HG03354 (cell line): ENCODE results near the gene OR1D5.
"Not testable (repeated sequence)": the region's sequence is repeated elsewhere in the genome, so short reads cannot be mapped to it uniquely, and the experiment has no call there.

Experiments
- ATAC-seq: cut with Tn5 transposase; IDR thresholded peaks from one replicate; pipeline ENCODE4 v1.9.1; 2021; ENCODE audit warnings: mild to moderate bottlenecking; ENCODE audit not compliant: unreplicated experiment, poor library complexity, severe bottlenecking

The OR1D5 gene

GRCh38 chr17:3033248-3033640 lies 30.2 kb downstream of the OR1D5 start:
- no peak for ATAC-seq

DNA sequence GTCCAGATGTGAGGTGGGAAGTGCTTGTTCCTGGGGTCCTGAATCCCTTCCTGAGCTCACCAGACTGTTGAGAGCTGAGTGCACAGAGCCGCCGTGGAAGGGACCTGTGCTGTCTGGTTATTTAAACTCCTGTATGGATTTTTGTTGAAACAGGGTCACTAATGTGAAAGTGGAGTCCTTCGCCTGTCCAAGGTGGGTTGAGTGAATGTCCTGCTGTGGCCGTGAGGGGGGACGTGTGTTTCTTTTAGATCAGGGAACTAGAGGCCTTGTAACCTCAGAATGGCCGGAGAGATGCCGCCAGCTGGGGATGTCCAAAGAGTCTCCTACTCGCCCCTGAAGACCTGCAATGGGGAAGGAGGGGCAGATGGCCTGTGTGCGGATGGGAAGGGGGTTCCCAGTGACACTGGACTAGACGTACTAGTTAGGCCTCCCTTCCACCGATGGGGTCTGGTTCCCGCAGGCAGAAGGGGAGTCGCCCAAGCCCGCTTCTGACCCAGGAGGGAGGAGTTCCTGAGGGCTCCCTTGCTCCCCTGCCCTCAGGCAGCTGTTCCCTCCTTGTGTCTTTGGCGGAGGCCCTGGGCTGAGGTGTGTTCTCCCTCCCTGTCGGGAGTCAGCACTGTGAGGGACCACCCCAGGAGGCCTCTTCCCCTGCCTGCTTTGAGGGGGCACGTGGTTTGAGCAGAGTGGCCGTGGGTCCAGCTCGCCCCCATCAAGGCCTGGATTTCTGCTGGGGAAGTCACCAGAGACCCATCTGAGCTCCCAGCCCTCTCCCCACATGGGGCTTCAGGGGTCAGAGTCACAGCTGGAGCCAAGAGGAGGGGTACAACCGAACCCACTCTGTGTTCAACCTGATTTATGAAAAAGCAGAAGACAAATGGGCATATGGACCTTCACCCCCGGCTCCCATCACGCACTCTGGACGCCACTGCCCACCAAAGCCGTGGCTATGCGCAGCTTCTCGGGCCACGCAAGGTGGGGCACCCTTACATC lies 30.9 kb downstream of the OR1D5 start:
- no peak for ATAC-seq

DNA sequence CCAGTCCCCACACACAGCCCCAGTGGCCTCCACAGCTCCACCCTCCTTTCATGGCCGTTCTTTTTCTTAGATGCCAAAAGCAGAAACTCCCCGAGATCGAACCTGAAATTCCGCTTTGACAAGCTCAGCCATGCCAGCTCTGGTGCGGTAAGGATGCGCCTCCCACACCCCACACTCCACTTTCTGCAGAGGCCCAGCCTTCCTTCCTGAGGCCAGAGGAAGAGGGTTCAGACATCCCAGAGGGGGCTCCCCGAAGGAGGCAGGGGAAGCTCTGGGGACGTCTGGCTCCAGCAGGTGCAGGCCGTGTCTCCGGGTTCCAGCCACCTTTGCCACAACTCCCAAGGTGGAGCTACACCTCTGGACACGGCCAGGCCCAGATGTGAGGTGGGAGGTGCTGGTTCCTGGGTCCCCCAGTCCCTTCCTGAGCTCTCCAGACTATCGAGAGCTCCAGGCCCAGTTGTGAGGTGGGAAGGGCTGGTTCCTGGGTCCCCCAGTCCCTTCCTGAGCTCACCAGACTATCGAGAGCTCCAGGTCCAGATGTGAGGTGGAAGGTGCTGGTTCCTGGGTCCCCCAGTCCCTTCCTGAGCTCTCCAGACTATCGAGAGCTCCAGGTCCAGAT lies 32.4 kb downstream of the OR1D5 start:
- ATAC-seq: not testable (repeated sequence)

- ATAC-seq: no peak
Measured at GRCh38 chr17:3030096-3030495, 33.3 kb downstream of the OR1D5 start.

DNA sequence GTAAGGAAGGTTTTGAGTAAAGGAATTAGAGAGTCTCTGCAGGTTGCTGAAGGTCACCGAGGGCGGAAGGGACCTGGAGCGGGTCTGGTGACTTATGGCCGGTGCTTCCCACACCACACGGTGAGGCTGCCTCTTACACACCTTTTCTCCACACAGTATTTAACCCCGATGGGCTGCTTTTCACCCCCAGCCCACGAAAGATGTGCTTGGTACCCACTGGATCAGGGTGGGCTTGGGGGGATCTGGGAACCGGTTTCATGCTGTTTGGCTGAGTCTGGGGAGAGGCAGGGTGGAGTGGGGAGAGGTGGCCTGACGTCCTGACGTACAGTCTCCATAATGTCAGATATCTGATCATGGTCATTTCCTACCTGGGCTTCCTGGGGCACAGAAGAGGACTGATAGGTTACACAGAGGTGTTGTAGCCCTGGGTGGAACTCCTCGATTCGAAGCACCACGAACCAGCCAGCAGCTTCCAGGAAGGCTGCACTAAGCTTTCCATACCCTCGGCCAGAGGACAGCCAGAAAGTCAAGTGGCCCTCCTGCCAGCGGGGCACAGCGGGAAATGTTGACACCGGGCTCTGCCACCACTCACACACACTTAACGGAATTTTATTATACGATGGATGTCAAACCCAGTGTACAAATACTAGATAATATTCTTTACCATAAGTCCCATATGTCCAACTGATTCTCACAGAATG lies 34.0 kb downstream of the OR1D5 start:
- ATAC-seq: no peak

DNA sequence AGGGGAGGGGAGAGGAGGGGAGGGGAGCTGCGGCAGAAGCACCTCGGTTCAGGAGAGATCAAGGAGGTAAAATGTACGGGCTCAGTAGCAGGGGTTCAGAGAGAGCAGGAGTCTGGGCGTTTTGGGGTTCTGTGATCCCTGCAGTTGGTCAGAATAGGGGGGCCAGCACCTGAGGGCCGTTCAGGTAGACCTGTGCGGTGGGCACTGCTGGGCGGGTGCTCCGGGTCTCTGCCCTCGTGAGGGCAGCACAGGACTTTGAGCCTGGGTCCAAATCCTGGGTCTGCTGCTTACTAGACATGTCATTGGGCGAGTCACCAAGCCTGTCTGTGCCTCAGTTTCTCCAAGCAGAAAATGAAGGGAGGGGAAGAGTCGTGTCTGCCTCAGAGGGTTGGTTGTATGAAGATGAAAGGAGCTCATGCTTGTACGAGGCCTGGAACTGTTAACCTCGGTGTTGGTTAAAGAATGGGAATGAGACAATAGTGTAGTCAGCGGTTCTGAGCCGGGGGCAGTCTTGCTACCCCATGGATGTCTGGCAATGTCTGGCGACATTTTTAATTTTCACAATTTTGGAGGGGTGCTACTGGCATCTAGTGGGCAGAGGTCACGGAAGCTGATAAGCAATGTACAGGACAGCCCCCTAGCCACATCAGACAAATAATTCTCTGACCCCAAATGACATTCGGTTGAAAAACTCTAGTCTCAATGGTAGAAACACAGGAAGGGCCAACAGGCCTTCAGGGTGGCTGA lies 35.4 kb downstream of the OR1D5 start:
- ATAC-seq: no peak

DNA sequence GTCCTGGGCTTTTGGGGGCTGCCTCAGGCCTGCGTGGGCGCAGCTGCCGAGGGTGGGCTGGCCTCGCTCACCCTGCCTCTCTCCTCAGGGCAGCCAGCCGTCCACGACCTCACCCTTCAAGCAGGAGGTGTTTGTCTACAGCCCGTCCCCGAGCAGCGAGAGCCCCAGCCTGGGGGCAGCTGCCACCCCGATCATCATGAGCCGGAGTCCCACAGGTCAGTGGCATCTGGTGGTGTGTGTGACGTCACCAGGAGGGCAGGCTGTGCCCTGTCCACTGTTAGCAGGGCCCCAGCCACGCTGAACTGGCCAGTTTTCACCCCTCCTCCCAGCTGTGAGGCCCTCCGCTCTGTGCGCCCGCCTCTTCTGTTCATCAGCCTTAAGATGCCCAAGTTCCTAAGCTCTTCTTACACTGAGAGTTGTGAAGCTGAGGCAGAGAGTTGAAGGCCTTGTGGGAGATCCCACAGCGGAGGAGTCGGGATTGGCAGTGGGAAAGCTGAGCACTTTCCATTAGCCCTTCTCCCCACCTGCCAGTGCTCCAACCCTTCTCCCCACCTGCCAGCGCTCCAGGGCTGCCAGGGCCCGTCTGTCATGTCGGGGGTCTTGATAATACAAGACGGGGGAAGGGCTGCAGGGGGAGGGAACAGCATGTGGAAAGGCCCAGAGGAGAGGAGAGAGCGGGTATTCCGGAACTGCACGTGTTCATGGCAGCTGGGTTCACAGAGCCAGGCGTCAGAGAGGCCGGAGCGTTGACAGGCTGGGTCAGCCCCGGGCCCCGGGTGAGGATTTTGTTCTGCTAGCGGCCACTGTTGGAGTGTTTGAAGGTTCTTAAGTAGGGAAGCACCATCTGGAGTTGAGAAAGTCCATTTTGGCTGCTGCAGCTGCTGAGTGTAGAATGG lies 36.3 kb downstream of the OR1D5 start:
- ATAC-seq: no peak

GRCh38 chr17:3026125-3026855 lies 37.1 kb downstream of the OR1D5 start:
- ATAC-seq: no peak

- no peak for ATAC-seq
Measured at GRCh38 chr17:3025421-3026124, 37.8 kb downstream of the OR1D5 start.

- ATAC-seq: no peak
Measured at GRCh38 chr17:3024346-3024745, 39.1 kb downstream of the OR1D5 start.

DNA sequence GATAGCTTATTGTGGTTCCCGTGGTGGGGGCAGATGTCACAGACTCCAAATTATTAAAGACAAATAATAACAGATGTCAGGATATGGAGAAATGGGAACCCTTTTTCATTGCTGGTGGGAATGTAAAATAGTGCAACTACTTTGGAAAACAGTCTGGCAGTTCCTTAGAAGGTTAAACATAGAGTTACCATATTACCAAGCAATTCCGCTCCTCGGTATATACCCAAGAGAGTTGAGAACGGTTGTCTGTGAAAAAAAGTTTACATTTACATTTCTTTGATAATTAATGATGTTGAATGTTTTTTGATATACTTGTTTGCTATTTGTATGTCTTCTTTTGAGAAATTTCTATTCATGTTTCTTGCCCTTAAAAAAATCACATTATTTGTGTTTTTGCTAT lies 41.2 kb downstream of the OR1D5 start:
- ATAC-seq: no peak

DNA sequence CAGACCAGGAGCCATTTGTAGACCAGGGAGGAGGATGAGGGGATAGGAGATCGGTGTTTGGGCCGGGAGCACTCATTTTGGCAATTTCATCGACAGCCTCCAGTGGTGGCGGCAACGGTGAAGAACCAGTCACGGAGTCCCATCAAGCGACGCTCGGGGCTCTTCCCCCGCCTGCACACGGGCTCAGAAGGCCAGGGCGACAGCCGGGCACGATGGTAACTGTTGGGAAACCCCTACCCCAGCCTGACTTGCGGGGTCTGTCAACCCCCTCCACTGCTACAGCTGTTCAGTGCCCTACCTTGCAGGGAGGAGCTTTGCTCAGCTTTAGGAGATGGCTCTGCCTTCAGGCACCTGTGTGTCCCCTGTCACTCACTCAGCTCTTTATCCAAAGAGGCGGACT lies 43.0 kb downstream of the OR1D5 start:
- ATAC-seq: no peak

DNA sequence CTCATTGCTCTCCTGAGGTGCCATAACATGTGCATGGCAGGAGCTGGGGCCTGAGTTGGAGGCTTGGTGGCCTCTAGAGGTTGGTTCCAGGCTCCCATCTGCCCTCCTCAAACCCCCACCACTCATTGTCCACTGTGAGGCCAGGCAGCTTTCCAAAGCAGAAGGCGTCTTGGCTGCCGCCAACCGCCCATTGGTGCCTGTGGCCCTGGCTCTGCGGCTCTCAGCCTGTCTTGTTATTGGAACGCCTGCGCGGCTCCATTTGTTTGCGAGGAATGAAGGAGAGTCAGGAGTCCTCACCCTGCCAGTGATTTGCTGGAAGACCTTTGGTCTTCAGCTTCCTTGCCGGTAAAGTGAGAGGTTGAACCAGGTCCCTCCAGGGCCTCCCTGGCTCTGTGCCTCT lies 43.6 kb downstream of the OR1D5 start:
- ATAC-seq: no peak

GRCh38 chr17:3017936-3018335 lies 45.5 kb downstream of the OR1D5 start:
- no peak for ATAC-seq

- ATAC-seq: no peak
Measured at GRCh38 chr17:3015890-3016289, 47.5 kb downstream of the OR1D5 start.

GRCh38 chr17:3012926-3013581 lies 50.4 kb downstream of the OR1D5 start:
- ATAC-seq: no peak
